Cardiac muscle cell (in vitro differentiated cells and primary cell): ENCODE measurements around the gene TKT. TPM values are rescaled to one million over a fixed set of nuclear protein-coding genes. Genes with fewer than 3 reads are reported as not detected.

Experiments used
- DNase-seq, 2 donors: peaks; one replicate each; pipeline versions ENCODE4 v3.0.0 to v3.0.0-alpha.2; 2010 to 2017; ENCODE audit warnings: low read depth in 1 of 2, low spot score in 1 of 2
- H3K27ac ChIP-seq: fragments of 200-600 bp; sonication (generic); 2 replicates; pipeline ENCODE4 v1.5.1; 2016
- H3K27me3 ChIP-seq: fragments of 200-600 bp; sonication (generic); 2 replicates; pipeline ENCODE4 v1.6.0; 2016; ENCODE audit warnings: control low read depth
- H3K36me3 ChIP-seq: fragments of 200-600 bp; sonication (generic); 2 replicates; pipeline ENCODE4 v1.5.1; 2016; ENCODE audit warnings: control low read depth
- H3K4me1 ChIP-seq: fragments of 200-600 bp; sonication (generic); 2 replicates; pipeline ENCODE4 v1.8.1; 2017; ENCODE audit warnings: low read depth, mild to moderate bottlenecking, mixed run types
- H3K4me3 ChIP-seq: fragments of 200-600 bp; sonication (generic); 2 replicates; pipeline ENCODE4 v1.5.1; 2016; ENCODE audit warnings: mild to moderate bottlenecking
- H3K9me3 ChIP-seq: fragments of 200-600 bp; sonication (generic); 2 replicates; pipeline ENCODE4 v1.5.1; 2017; ENCODE audit warnings: low read depth, mild to moderate bottlenecking, control low read depth
- polyA plus RNA-seq: library from polyadenylated mRNA; unstranded; fragments of >200 nt; fragmentation: Nextera tagmentation; extraction: Ambion mirVana; gene quantifications from 2 replicates; pipeline ENCODE4 v1.2.1, GENCODE V29; 2016
- total RNA-seq: library from RNA; depleted of rRNA; stranded (reverse); fragments of >200 nt; gene quantifications from 2 replicates; pipeline ENCODE4 v1.2.3, GENCODE V29; 2016
- TF ChIP-seq, protein P1 (sequence below): IDR thresholded peaks from 2 replicates; pipeline ENCODE4 v1.5.1; 2012; ENCODE audit warnings: low read depth, mild to moderate bottlenecking, low read length

Gene TKT
- total and polyA plus RNA-seq, 2 experiments from 2014 or later, result 70.9 to 119 TPM

DNA sequence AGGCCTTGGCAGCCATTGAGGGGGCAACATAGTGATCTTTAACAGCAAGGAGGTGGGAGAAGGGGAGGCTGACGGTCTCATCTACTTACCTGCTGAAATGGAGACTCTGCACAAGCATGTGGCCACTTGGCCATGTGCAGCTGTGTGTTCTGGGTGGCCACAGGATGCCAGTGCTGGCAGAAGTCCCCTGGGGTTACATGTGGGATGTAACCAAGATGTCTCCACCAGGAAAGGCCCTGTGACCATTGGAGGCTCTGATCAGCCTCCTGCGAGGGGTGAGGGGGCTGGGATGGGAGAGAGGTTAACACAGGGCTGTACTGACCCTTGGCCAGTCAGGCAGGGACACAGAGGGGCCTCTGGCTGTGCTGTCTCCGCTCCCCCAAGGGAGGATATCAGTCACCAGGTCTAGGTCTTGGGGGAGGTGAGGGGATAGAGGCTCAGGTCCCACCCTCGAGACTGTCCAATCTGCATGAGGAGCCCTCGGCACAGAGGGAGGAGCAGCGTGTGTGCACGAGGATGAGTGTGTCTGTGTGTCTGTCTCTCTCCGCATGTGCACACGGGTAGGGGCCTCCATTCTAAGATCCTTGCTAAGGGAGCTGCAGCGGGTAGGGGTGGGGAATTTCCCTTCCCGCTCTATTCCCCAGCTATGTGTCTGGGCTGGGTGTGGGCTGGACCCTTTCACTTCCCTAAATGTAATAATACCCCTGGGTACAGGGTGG, 75.4 kb downstream of the TKT start:
- DNase-seq, result no peak
- Histone ChIP-seq H3K27me3 (peaks cover 8% of the 10 kb centered on the region), H3K36me3 (no peaks in the 10 kb centered on the region), H3K4me1 (no peaks in the 10 kb centered on the region), H3K27ac (no peak overlapping the region), H3K4me3 (no peak overlapping the region), H3K9me3 (no peaks in the 10 kb centered on the region)
- TF ChIP-seq, protein P1, sequence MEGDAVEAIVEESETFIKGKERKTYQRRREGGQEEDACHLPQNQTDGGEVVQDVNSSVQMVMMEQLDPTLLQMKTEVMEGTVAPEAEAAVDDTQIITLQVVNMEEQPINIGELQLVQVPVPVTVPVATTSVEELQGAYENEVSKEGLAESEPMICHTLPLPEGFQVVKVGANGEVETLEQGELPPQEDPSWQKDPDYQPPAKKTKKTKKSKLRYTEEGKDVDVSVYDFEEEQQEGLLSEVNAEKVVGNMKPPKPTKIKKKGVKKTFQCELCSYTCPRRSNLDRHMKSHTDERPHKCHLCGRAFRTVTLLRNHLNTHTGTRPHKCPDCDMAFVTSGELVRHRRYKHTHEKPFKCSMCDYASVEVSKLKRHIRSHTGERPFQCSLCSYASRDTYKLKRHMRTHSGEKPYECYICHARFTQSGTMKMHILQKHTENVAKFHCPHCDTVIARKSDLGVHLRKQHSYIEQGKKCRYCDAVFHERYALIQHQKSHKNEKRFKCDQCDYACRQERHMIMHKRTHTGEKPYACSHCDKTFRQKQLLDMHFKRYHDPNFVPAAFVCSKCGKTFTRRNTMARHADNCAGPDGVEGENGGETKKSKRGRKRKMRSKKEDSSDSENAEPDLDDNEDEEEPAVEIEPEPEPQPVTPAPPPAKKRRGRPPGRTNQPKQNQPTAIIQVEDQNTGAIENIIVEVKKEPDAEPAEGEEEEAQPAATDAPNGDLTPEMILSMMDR, result no peak

GRCh38 chr3:53179580-53179979, 76.2 kb downstream of the TKT start:
- Histone ChIP-seq H3K9me3 (no peaks in the 10 kb centered on the region), H3K27ac (no peak overlapping the region), H3K27me3 (peaks cover 8% of the 10 kb centered on the region), H3K4me3 (no peak overlapping the region), H3K36me3 (no peaks in the 10 kb centered on the region), H3K4me1 (no peaks in the 10 kb centered on the region)
- DNase-seq, result no peak
- TF ChIP-seq, protein P1, result no peak

DNA sequence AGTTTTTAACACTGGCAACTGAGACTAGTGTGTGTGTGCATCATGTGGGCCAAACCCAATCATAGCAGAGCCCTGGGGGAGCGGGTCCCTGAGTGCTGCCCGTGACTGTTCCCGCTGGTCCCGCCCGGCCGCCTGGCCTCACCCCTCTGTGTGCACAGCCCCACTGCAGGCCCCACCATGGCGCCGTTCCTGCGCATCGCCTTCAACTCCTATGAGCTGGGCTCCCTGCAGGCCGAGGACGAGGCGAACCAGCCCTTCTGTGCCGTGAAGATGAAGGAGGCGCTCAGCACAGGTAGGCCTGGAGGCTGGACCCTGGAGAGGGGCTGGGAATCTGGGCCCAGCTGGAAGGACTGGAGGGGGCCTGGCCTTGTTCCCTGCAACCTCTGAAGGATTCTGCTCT, 77.6 kb downstream of the TKT start:
- Histone ChIP-seq H3K4me1 (no peaks in the 10 kb centered on the region), H3K36me3 (no peaks in the 10 kb centered on the region), H3K4me3 (no peak overlapping the region), H3K27me3 (peaks cover 15% of the 10 kb centered on the region), H3K27ac (no peak overlapping the region), H3K9me3 (no peaks in the 10 kb centered on the region)
- TF ChIP-seq, protein P1, result no peak
- DNase-seq, result no peak

- Histone ChIP-seq H3K4me1 (no peaks in the 10 kb centered on the region), H3K27me3 (peaks cover 35% of the 10 kb centered on the region), H3K9me3 (no peaks in the 10 kb centered on the region), H3K36me3 (no peaks in the 10 kb centered on the region), H3K27ac (no peak overlapping the region), H3K4me3 (no peak overlapping the region)
- DNase-seq, result no peak
- TF ChIP-seq, protein P1, result no peak
Measured at GRCh38 chr3:53175613-53176540, 79.9 kb downstream of the TKT start.

Other genes with a start within 250 kb of the TKT start
- 3.1 and 6.1 TPM in 2 replicates for gene SFMBT1, start 209.9 kb downstream of the TKT start, total RNA-seq
- 3.4 and 4.2 TPM in 2 replicates for gene SFMBT1, start 209.9 kb downstream of the TKT start, polyA plus RNA-seq
- 5.4 and 8.1 TPM in 2 replicates for gene RFT1, start 125.6 kb downstream of the TKT start, total RNA-seq
- gene RFT1, start 125.6 kb downstream of the TKT start, polyA plus RNA-seq, result 16.1 and 16.7 TPM in 2 replicates
- 0.70 and 1.3 TPM in 2 replicates for gene PRKCD, start 94.8 kb downstream of the TKT start, total RNA-seq
- gene PRKCD, start 94.8 kb downstream of the TKT start, polyA plus RNA-seq, result 3.4 and 3.9 TPM in 2 replicates
- gene DCP1A, start 91.5 kb upstream of the TKT start, total RNA-seq, result 23.0 and 34.3 TPM in 2 replicates
- 67.0 and 107 TPM in 2 replicates for gene DCP1A, start 91.5 kb upstream of the TKT start, polyA plus RNA-seq
- 66.7 and 159 TPM in 2 replicates for gene CACNA1D, start 238.6 kb upstream of the TKT start, total RNA-seq
- gene CACNA1D, start 238.6 kb upstream of the TKT start, polyA plus RNA-seq, result 41.0 and 55.8 TPM in 2 replicates